HepG2 (cell line): ENCODE data around the gene EPHB4. TPM values are rescaled to one million over a fixed set of nuclear protein-coding genes. Genes with fewer than 3 reads are reported as not detected.

Experiments
- LCORL ChIP-seq, 2 experiments: fragments of 450-650 bp in 1 of 2; sonication (generic) in 1 of 2; formaldehyde crosslinking in 1 of 2; IDR thresholded peaks; 2 replicates each; pipeline versions ENCODE4 v1.5.0 to v1.6.1; 2017 to 2020; ENCODE audit warnings: antibody characterized with exemption in 1 of 2, missing genetic modification reagents in 1 of 2
- PHF21A ChIP-seq: sonication (generic); formaldehyde crosslinking; IDR thresholded peaks from 2 replicates; pipeline ENCODE4 v1.5.0; 2020; ENCODE audit warnings: mild to moderate bottlenecking, missing genetic modification reagents
- SP5 ChIP-seq: IDR thresholded peaks from 2 replicates; pipeline ENCODE4 v1.6.1; 2016; ENCODE audit warnings: low read depth, borderline replicate concordance
- ZNF501 ChIP-seq: sonication (generic); formaldehyde crosslinking; IDR thresholded peaks from 2 replicates; pipeline ENCODE4 v1.5.1; 2020; ENCODE audit warnings: mild to moderate bottlenecking, moderate library complexity, missing genetic modification reagents
- ZNF547 ChIP-seq: sonication (generic); formaldehyde crosslinking; IDR thresholded peaks from 2 replicates; pipeline ENCODE4 v1.5.1; 2020; ENCODE audit warnings: mild to moderate bottlenecking, missing genetic modification reagents
- polyA plus RNA-seq, 8 experiments: library from polyadenylated mRNA; depleted of rRNA in 3 of 8; stranded (reverse) in 7 of 8; unstranded in 1 of 8; fragments of >200 nt; fragmentation: Illumina TruSeq in 4 of 8; extraction: Trizol in 4 of 8; gene quantifications; 2 replicates each; pipeline versions ENCODE4 v1.2.1 to v1.2.3, GENCODE V29; 2011 to 2016; ENCODE audit warnings: low read depth in 4 of 8, missing spikeins in 1 of 8, mixed read lengths in 1 of 8; ENCODE audit not compliant: insufficient read depth in 1 of 8
- total RNA-seq, 5 experiments: library from RNA; depleted of rRNA; stranded (reverse); fragments of >200 nt; fragmentation: Illumina TruSeq; extraction: Trizol; gene quantifications; 2 replicates each; pipeline ENCODE4 v1.2.3, GENCODE V29; 2016; ENCODE audit warnings: low read depth in 1 of 5
- TF ChIP-seq, protein P1 (sequence below): sonication (generic); formaldehyde crosslinking; conservative IDR thresholded peaks from 2 replicates; pipeline ENCODE4 v1.8.1; 2023; ENCODE audit warnings: missing genetic modification reagents
- TF ChIP-seq, protein P2 (sequence below): sonication (generic); formaldehyde crosslinking; IDR thresholded peaks from 2 replicates; pipeline ENCODE4 v1.5.0; 2020; ENCODE audit warnings: mild to moderate bottlenecking, missing genetic modification reagents, borderline replicate concordance

The EPHB4 gene
- total and polyA plus RNA-seq, 2 of the 13 experiments (the other 11 are each of a cell fraction or from before 2014, with no cell fraction given) = 61.4 to 69.6 TPM

DNA sequence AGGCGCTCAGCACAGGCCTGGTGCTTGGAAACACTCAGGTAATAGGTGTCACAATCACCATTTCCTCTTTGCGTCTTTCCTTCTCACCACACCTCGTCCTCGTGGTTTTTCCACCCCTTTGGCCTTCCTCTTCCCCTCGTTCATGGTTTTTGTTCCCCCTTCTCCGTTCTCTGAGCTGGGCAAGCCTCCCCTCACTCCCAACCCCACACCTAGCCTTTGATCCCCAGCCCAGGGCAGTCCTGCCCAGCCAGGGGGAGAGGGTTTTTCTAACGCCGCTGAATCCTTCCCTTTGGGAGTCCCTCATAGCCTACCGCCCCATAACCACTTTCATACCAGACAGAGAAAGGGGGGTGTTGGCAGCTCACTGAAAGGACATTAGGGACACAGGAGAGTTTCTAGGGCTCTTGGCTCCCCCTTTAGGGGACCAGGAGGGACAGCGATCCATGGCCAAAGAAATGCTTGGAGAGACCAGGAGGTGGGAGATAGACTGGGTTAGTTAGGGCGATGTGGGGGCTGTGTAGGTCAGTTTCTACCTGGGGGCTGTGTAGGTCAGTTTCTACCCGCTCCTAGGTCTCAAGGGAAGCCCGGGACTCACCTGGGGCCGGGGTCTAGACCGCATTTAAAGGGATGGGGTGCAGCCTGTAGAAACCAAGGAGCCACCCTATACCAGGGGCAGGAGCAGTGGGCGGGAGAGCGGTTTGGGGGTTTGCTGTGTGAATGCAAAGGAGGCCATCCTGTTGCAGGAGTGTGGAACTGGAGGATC lies 1.4 kb downstream of the EPHB4 start (continued):
- TF ChIP-seq, protein P1, sequence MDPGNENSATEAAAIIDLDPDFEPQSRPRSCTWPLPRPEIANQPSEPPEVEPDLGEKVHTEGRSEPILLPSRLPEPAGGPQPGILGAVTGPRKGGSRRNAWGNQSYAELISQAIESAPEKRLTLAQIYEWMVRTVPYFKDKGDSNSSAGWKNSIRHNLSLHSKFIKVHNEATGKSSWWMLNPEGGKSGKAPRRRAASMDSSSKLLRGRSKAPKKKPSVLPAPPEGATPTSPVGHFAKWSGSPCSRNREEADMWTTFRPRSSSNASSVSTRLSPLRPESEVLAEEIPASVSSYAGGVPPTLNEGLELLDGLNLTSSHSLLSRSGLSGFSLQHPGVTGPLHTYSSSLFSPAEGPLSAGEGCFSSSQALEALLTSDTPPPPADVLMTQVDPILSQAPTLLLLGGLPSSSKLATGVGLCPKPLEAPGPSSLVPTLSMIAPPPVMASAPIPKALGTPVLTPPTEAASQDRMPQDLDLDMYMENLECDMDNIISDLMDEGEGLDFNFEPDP (CRISPR knock-in tag) = 0 out of 2 replicates have a peak, but pooled peaks have one; percentile 72
- TF ChIP-seq, protein P2, sequence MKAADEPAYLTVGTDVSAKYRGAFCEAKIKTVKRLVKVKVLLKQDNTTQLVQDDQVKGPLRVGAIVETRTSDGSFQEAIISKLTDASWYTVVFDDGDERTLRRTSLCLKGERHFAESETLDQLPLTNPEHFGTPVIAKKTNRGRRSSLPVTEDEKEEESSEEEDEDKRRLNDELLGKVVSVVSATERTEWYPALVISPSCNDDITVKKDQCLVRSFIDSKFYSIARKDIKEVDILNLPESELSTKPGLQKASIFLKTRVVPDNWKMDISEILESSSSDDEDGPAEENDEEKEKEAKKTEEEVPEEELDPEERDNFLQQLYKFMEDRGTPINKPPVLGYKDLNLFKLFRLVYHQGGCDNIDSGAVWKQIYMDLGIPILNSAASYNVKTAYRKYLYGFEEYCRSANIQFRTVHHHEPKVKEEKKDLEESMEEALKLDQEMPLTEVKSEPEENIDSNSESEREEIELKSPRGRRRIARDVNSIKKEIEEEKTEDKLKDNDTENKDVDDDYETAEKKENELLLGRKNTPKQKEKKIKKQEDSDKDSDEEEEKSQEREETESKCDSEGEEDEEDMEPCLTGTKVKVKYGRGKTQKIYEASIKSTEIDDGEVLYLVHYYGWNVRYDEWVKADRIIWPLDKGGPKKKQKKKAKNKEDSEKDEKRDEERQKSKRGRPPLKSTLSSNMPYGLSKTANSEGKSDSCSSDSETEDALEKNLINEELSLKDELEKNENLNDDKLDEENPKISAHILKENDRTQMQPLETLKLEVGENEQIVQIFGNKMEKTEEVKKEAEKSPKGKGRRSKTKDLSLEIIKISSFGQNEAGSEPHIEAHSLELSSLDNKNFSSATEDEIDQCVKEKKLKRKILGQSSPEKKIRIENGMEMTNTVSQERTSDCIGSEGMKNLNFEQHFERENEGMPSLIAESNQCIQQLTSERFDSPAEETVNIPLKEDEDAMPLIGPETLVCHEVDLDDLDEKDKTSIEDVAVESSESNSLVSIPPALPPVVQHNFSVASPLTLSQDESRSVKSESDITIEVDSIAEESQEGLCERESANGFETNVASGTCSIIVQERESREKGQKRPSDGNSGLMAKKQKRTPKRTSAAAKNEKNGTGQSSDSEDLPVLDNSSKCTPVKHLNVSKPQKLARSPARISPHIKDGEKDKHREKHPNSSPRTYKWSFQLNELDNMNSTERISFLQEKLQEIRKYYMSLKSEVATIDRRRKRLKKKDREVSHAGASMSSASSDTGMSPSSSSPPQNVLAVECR (CRISPR knock-in tag) = peak; percentile 54
- TF ChIP-seq ZNF501 (0 out of 2 replicates have a peak, but pooled peaks have one; percentile 13), PHF21A (CRISPR knock-in tag) (0 out of 2 replicates have a peak, but pooled peaks have one; percentile 43), SP5 (CRISPR knock-in tag) (no peak), ZNF547 (CRISPR knock-in tag) (no peak), LCORL (IDR thresholded peaks at IDR 0.05) (no peak), LCORL (CRISPR knock-in tag; IDR thresholded peaks at IDR 0.05) (0 out of 2 replicates have a peak, but pooled peaks have one; percentile 25)
